Loucy (cell line): ENCODE data around the gene SLC25A12.

Experiments used
- CTCF ChIP-seq: fragments of 200-600 bp; sonication (generic); conservative IDR thresholded peaks from 2 replicates; pipeline ENCODE4 v1.5.1; 2014; ENCODE audit warnings: mild to moderate bottlenecking, antibody characterized with exemption, low read length
- EZH2phosphoT487 ChIP-seq: fragments of 200-600 bp; IDR thresholded peaks from 2 replicates; pipeline ENCODE4 v1.6.1; 2018; ENCODE audit warnings: antibody characterized with exemption, mild to moderate bottlenecking, moderate library complexity, borderline replicate concordance

GRCh38 chr2:171763602-171764001 lies 130.4 kb downstream of the SLC25A12 start:
- TF ChIP-seq CTCF (no peak), EZH2phosphoT487 (no peak)
